Muscle of arm (tissue), 12 donors: ENCODE measurements around the gene NTRK2. TPM values are rescaled to one million over a fixed set of nuclear protein-coding genes. Genes with fewer than 3 reads are reported as not detected.
A peak's percentile ranks its signal among the peaks of the same experiment; 100 is the strongest.

ENCODE experiments used
- DNase-seq: peaks from one replicate; pipeline ENCODE4 v3.0.0-alpha.2; 2013
- polyA plus RNA-seq, 12 donors: library from polyadenylated mRNA; unstranded; fragments of 120-200 nt; gene quantifications; one replicate each; pipeline ENCODE4 v1.2.1, GENCODE V29; 2013; ENCODE audit not compliant: insufficient read length in 12 of 12

The NTRK2 gene
- polyA plus RNA-seq, 12 donors = 13.7 to 57.4 (median 20.5) TPM; not detected in 1

DNA sequence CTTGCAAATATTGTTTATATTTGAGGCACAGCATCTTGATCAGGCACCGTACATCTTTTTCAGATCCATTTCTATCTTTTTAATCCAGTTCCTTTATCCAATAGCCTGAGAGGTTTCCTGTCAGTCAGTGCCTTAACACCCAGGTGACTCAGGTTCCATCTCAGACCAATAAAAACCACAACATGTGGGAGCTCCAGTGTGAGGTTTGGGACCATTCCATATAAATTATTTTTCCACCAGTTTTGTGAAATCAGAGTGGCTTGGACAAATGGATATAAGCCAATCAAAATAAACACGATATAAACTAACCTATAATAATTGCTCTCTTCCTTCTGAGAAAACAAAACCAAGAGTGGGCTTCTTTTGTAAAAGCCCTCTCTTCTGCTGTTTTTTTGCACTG is 351.3 kb downstream of the NTRK2 start:
- DNase-seq = no peak

DNA sequence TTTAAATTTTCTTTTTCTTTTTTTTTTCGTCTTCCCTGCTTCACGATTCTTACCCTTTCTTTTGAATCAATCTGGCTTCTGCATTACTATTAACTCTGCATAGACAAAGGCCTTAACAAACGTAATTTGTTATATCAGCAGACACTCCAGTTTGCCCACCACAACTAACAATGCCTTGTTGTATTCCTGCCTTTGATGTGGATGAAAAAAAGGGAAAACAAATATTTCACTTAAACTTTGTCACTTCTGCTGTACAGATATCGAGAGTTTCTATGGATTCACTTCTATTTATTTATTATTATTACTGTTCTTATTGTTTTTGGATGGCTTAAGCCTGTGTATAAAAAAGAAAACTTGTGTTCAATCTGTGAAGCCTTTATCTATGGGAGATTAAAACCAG is 352.2 kb downstream of the NTRK2 start:
- no peak for DNase-seq

DNA sequence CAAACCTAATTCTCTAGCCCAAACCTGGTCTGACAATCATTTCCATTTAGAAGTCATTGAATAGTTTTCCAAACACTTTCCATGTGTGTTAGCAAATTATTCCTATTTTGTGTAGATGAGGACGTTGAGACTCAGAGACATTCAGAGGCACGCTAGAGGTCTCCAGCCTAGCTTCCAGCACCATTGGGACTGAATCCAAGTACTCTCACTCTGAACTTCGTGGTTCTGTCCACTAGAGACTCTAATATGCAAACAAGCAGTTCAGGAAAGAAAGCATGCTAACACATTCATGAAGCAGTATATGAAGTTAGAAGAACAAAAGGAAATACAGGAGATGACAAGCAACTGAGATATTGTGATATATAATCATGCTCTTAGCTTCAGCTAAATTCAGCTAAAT is 354.8 kb downstream of the NTRK2 start:
- DNase-seq = peak; percentile 73

DNA sequence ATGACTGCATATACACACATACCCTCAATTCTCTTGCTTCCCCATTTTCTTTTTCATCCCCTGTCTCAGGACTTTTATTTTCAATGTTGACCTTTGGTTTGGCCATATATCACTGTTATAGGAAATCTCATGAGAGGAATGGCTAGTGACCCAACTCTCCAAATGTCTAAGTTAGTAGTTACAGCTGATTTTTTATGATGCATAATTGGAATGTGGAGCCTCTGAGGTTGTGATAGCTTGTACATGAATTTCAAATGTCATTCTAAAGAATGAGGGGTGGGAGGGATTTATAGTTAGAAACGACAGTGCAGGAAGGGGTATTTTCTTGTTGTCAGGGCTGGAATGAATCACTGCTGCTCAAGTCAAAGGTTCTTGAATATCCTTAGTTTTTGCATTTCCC is 356.1 kb downstream of the NTRK2 start:
- no peak for DNase-seq

DNA sequence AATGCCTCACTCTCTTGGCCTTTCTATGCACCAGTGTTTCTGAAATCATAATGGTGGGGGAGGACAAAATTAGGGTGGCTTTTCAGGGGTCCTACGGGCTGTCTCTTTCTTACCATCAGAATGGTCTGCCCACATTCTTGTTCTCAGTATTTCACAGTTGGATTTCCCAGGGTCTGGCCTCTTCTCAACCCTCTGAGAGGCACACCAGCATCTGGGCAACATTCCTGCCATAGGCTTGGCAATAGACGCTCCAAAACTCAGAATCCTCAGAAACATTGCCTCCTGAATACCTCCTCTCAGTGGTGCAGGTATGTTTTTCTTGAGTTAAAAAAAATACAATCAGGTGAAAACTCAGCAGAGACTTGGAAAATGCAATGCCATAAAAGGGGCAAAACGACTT is 358.3 kb downstream of the NTRK2 start:
- no peak for DNase-seq

DNA sequence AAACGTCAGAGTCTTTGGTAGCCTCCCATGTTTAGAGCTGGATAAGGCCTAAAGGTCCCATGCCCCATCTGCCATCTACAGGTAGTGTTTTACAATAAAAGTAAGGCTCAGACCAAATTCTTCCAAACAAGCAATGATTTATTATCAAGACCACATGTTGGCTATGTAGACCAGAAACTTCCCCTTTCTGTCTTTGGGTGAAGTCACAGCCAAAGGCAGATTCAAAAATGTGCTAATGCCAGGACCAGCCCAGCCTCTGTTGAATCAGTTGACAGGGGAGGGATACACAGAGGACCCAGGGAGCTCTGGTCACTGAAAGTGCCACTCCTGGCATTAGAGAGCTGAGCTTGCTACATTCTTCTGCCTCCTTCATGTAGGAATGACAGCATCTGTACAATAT is 360.8 kb downstream of the NTRK2 start:
- DNase-seq = no peak

DNA sequence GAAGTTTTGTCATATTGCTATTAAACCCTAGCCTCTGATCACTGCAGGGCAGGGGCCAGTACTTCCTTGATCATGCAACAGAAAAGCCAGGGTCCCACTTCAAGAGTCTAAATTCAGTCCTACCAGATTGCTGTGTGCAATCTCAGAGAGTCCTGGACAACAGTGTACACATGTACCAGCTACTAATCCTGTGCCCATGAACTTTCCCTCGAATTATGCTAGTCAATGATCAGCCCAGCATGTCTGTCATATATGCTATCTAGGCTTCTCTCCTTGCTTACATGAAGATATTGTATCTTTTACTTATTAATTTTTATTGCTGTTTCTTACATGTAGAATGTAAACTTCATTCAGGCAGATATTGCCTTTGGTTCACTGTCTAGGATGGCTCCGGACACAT is 367.0 kb downstream of the NTRK2 start:
- no peak for DNase-seq

DNA sequence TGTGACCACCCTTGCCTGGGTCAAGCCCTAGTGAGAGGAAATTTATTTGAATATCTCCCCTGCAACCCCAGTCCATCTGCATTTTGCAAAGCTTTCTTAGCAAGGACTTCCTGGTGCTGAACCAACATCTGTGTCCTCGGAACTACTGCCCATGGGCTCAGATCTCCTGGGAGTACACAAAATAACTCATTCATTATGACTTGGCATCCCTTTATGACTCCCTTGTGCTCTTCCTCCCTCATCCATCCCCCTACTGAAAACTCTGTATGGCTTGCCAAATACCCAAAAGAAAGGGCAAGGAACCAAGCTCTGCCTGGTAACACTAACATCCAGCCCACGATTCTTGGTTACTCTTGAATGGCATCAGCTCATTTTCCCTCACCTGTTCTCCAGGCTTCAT is 368.5 kb downstream of the NTRK2 start:
- no peak for DNase-seq

DNA sequence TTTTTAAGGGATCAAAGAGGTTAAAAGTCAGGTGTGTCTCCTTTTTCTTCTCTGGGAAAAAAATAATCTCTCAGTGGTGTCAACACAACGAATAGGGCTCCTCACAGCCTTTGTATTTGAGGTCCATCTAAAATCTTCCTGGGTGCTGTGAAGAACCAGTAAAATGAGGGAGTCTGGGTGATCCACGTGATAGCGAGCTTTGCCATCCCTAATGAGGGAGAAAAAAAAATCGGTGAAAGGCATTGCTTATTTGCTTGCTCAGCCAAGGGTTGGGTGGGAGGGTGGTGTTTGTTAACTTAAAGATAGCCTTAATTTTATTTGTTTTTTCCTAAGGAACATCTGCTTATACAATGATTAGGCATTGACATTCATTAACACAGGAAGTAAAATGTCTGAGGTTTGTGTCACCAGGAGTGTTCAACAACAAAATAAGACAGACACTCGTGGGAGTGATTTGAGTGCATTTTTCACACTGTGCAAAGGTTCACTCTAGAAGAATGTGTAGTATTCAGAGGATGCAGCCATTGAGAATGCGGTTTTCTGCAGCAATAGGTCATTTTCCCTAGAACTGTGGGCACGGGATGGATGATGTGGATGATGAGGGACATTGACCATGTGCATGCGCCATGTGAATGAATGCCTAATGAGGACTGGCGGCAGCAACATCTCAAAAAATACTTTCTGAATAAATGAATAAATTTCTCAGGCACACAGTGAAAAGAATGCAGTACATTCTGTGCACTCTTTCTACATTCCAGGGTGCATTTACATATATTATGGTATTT is 369.5 kb downstream of the NTRK2 start:
- DNase-seq = no peak

DNA sequence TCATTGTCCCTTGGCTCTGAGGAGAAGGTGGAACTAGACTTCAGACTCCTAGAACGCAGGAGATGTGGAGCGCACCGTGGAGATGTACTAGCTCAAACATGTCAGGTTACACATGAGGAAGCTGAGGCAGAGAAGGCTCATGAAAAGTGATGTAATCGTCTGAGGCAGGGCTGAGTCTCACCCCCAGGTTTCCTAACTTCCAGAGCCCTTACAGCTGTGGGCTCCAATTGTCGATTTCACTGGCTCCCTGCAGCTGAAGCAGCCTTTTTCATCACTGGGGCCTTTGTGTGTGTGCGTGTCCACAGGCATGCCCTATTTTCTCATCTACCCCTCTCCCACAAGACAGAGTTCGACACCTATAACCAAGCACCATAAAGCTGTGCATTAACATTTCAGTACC is 370.6 kb downstream of the NTRK2 start:
- no peak for DNase-seq

DNA sequence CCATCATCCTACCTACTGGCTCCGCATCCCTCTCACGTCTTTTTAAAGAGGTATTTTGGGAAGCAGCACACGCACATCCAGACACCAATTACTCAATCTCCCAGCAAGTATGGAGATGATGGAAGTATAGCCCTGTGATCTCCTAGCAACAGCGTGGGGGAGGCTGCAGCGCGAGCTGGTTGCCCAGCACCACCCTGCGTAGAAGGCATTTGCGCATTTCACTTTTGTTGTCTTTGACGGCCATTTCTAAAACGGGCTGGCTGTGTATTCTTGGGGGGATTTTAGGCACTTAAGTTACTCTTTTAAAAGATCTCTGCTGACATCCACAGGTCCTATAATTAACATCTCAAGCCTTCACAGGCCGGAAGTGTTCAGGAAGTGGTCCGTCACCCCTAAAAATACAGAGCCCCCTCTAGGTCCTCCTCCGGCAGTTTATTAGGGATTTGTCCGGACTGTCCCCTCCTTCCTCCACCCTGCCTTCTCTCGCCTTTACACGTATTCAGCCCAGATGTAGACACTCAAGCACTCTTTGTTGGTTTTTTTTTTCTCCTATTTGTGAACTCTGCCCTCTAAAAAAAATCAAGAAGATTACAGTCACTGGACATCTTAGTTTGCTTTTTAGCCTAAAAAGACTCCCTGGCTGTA is 371.4 kb downstream of the NTRK2 start:
- no peak for DNase-seq

DNA sequence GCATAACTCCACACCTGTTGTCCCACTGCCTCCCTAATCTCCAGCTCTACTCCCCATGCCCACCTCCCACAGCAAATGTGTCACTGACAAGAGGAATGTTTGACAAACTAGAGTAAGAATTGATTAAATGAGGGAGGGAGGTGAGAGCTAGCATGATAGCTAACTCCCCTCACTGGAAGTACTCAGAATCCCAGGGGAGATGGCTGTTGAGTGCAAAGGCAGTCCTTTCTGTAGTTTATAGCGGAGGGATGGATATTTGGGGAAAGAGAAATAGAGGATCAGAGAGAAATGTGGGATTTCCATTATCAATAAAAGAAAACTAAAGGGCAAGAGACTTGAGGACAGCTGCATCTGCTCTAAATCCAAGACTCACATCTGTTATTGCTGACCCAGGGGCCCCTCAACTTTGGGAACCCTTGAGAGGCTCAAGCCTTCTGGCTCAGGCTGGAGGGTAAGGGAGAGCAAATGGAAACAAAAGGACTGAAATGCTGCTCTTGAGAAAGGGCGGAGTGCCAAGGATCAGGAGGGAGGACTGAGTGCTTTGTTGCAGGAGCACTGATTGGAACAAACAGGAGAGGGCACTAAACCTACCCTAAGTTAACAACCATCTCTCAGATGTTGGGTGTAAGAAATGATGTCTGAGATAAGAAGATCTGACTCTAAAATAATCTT is 372.1 kb downstream of the NTRK2 start:
- DNase-seq = no peak

DNA sequence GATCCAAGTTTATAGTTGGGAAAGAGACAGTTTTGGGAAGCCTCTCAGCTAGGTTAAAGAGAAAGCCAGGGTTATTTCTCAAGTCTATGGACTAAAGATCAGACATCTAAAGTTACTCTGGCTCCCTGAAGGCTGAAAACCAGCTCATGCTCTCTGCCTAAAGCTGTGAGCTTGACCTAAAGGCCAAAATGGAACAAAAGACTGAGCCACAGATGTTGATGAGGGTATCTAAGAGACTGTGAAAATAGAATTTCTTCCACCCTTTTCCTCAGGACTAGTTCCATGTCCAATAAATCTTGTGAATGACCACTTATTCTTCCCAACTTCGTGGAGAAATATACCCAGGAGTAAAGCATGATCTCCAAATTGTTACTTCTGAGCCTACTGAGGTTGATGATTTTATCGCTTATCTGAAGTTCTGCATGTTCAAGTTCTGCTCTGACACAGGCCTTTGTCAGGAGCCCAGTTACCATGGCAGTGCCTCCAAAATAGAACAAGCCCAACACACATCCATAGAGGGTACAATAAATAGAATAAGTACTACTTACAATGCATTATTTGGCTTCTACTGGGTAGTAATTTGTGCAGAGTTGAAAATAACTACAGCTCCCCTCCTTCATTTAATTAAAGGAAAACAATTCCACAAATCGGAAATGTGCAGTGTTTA is 373.6 kb downstream of the NTRK2 start:
- DNase-seq = no peak

DNA sequence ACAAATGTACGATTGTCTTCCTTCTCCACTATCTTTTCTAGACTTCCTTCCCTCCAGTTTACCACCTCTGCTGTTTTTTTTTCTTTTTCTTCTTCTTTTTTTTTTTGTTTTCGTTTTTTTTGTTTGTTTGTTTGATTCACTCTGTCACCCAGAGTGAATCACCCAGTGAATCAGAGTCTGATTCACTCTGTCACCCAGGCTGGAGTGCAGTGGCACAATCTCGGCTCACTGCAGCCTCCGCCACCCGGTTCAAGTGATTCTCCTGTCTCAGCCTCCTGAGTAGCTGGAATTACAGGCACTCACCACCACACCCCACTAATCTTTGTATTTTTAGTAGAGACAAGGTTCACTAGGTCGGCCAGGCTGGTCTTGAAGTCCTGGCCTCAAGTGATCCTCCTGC is 375.7 kb downstream of the NTRK2 start:
- no peak for DNase-seq

DNA sequence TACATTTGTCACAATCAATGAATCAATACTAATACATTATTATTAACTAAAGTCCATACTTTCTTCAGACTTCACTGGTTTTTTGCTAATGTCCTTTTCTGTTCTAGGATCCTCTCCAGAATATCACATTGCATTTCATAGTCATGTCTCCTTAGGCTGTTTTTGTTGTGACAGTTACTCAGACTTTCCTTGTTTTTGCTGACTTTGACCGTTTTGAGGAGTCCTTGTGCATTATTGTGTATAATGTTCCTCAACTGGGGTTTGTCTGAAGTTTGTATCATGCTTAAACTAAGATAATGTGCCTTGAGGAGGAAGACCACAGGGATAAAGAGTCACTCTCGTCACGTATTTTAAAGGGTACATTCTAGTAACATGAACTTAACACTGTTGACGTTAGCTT is 376.9 kb downstream of the NTRK2 start:
- DNase-seq = no peak

DNA sequence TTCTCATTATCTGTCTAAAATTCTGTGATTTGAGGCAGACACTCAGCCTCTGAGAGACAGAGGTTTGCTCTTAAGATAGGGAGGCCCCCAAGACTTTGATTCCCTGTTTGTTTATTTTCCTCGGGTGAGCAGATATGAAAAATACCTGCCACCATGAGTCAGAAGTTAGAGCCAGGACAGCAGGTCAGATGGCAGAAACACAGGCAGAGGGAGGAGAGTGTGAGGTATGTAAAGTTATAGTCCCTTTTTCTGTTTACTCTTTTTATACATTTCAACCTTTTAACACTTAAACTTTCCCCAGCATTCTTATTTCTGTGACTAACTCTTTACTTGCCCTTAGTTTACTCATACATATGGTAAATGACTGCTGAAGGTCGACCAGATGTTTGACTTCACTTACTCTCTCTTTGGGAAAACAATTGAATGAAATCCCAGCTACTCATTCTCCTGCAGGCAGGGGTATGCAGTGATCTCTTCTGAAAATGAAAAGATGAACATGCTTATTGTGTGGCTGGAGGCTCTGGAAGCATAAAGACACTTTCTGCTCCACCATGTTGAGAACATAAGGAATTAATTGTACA is 383.8 kb downstream of the NTRK2 start:
- peak; percentile 24 for DNase-seq

DNA sequence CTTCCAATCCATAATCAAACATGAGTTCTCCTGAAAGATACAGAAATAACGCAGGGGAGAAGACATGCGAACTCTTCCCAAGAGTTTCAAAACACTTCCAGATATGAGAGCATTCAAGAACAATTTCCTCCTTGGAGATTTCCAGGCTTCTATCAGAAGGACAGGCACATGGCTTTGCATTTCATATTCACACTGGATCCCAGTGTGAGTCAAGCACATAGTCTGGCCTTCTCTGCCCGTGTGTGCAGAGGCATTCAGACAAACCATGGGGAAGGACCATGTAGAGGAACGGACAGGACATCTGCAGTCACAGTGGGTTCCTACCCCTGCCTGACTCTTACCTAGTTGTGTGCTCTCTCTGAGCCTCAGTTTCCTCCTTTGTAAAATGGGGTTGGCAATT is 384.5 kb downstream of the NTRK2 start:
- no peak for DNase-seq

DNA sequence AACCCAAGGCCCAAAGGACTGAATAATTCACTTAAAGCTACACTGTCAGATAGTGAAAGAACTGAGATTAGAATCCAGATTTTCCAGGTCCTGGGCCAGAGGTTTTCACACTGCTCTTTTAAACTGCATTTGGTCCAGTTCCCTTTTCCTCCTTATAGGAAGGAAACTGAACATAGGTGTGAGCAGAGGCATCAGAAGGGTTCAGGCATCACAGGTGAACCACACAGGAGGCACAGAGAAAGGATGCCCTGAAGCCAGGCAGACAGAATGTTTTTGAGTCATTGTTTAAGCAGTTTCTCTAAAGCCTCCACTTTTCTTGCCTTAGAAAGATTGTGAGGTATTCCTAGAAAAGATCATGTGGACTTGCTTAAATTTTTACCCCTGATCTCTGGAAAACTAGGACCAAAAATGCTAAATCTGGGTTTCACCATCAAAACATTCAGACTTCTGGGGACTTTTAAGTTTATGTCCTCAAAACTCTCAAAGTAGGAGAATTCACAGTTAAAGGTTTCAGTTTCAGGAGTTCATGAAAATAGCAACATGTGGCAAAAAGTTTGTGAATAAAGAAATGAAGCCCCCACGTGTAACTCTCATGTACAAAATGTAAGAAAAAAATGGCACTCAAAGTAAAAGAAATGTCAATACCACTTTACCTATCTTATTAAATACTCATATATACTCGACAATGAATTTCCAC is 386.1 kb downstream of the NTRK2 start:
- DNase-seq = no peak

DNA sequence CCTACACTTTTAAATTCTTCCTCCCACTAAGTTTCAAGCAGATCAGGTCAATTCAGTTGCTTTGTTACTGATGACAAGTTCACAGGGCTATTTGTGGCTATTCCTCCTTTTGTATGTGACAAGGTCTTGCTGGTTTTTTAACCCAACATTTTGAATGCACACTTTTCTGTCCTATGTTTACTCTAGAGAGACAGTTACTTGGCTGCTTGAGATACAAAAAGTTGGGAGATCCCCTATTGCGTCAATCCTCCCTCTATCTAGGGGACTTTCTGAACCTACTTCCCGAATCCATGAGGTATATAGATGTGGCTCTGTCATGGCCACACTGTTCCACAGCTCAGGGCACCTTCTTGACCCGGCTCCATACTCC is 386.7 kb downstream of the NTRK2 start:
- no peak for DNase-seq

DNA sequence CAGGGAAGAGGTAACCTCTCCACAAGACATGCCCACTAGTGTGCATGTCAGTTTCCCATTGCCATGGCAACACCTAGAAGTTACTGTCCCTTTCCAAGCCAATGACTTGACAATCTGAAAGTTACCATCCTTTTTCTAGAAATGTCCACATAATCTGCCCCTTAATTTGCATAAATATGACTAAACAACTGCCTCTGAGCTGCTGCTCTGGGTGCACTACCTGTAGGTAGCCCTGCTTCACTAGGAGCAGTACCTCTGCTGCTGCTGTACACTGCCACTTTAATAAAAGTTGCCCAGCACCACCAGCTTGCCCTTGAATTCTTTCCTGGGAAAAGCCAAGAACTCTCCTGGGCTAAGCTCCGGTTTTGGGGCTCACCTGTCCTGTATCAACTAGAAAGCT is 392.4 kb downstream of the NTRK2 start:
- DNase-seq = no peak

DNA sequence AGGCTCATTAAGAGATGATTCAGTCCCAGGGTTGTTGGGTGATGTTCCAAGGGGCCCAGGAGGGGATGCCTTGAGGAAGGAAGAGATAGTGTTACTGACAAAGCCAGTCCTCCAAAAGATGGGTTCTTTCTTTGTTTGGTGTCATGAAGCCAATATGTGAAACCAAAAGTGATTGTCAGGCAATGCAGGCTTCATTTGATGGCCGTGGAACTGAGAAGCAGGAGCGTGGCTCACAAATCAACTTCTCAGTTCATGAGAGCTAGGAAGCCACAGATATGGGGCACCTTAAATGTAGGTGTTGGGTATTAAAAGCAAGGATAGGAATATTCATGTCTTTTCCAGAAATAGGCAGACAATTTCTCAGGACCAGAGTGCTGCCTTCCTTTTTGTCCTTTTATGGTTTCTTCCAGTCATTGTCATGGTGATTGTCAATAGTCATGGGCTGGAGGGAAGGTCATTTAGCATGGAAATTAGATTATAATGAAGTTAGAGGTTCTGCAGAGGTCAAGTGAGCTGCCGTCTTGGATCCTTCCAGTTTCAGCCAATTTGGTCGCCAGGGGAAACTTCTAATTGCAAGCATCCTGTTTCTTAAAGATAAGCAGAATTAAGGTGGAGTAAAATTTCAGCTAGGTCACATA is 393.0 kb downstream of the NTRK2 start:
- DNase-seq = no peak
